DMS153 treated with DMSO at 0.1 percent for 48 hours (cell line): ENCODE data around the gene MTERF2.
"Not testable (repeated sequence)": the region's sequence is repeated elsewhere in the genome, so short reads cannot be mapped to it uniquely, and the experiment has no call there.

ENCODE experiments used
- DNase-seq: peaks from one replicate; lab custom pipeline; 2025; ENCODE audit not compliant: unreplicated experiment; lab: John Stamatoyannopoulos, UW

MTERF2 gene

GRCh38 chr12:106986625-106987389, at the start of gene MTERF2:
TSS of gene MTERF2 (minus strand) at chr12:106987146. CDS start at chr12:106978714, 8,432 bp downstream.
- peak; percentile 76 for DNase-seq

GRCh38 chr12:107035733-107036132, 48.8 kb upstream of the MTERF2 start:
- no peak for DNase-seq

DNA sequence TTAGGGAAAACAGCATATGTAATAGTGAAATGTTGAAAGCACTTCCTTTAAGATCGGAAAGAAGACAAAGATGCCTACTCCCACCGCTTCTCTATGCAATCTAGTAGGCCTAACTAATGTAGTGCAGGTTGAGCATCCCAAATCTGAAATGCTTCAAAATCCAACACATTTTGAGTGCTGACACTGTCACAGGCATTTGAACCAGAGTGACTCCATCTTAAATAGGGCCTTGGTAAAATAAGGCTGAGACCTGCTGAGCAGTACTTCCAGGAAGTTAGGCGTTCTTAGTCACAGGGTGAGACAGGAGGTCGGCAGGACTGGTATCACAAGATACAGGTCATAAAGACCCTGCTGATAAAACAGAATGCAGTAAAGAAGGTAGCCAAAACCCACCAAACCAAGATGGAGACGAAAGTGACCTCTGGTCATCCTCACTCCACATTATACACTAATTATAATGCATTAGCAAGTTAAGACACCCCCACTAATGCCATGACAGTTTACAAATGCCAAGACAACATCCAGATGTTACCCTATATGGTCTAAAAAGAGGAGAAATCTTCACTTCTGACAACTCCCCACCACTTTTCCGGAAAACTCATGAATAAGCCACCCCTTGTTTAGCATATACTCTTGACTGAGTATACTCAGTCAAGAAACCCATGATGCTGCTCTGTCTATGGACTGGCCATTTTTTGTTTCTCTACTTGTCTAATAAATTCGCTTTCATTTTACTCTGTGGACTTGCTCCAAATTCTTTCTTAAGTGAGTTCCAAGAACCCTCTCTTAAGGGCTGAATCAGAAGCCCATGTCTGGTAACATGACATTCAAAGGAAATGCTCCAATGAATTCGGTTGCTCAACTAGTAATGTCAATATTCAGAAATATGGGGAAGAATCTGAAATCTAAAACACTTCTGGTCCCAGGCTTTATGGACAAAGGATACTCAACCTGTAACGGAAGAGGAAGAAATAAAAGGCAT, 47.1 kb upstream of the MTERF2 start:
- DNase-seq: no peak

- no peak for DNase-seq
Observed at GRCh38 chr12:107032266-107032665, 45.3 kb upstream of the MTERF2 start.

DNA sequence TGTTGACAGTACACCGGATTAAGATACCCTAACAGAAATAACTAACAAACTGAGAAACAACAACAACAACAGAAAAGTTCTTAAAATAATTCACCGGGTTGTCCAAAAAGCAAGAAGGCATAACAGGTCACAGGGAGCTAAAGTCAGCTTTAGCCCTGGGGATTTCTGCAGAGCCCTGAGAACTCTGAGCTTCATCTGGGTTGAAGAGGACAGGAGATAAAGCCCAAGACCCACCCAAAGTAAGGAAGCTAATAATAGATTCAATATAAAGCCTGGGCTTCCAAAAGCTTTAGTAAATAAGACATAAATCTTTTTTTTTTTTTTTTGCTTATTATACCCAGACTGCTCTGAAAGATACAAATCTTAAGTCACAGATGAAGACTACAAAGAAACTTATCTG, 44.1 kb upstream of the MTERF2 start:
- DNase-seq: no peak

GRCh38 chr12:107029081-107029480, 42.1 kb upstream of the MTERF2 start:
- DNase-seq: no peak

GRCh38 chr12:107027636-107028053, 40.7 kb upstream of the MTERF2 start:
- peak; percentile 19 for DNase-seq

DNA sequence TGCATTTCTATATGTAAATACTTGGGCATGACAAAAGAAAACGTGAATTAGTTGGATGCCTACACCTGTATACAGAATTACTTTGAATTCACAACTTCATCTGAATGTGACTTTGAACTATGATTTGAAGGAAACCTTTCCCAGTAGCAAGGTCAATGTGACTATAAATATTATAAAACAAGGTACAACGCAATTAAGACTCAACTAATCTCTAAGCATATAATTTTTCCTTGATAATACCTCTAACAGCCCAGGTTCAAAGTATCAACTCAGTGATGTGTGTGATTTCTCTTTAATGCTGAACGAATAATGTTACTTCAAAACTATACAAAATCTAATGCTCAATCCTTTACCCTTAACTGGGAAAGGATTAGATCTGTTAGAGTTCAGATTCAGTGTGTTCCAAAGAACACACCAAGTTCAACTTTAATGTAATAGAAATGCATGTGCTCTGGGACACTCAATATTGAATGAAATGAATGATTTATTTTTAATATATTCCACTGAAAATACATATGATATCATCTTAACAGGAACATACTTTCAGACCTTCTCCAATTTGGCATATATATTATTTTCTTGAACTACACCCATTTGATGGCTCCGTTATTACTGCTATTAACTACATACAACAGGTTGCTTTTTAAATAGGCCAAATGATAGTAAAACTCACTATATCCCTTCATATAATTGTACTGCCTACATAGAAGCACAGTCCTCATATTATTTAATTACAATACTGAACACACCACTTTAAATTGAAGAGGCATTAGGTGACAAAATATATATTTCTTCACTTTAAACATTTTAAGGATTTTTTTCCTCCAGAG, 40.1 kb upstream of the MTERF2 start:
- DNase-seq: no peak

DNA sequence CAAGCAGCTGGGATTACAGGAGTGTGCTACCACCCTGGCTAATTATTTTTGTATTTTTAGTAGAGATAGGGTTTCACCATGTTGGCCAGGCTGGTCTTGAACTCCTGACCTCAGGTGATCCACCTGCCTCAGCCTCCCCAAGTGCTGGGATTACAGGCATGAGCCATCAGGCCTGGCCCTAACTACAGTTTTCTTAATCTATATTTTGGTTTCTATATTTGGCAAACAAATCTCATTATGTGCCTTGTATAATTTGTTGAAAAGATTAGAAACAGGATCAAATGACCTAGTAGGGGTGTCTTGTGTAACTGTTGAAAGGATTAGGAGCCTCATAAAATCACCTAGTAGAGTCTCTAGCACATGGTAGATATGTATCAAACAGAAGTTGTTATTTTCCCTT, 39.4 kb upstream of the MTERF2 start:
- DNase-seq: not testable (repeated sequence)

GRCh38 chr12:107025671-107026070, 38.7 kb upstream of the MTERF2 start:
- no peak for DNase-seq

- DNase-seq: no peak
Observed at GRCh38 chr12:107019546-107019945, 32.6 kb upstream of the MTERF2 start.

- DNase-seq: no peak
Observed at GRCh38 chr12:107017042-107017441, 30.1 kb upstream of the MTERF2 start.

DNA sequence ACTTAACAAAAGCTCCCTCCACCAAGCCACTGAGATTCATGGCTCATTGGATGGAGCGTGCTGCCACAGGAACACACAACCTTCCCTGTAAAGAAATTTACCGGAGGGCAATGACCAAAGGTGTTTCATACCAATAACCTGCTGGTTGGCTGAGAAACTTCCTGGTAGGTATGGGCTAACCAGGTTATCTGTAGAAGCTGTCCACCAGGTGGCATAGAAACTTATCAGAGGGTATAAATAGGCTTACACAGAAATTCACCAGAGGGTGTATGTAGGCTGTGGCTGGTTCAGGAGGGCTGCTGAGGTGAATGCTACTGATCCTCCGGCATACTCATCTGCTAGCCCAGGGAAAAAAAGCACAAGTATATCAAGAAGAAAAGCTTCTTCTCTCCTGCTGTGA, 27.1 kb upstream of the MTERF2 start:
- DNase-seq: peak; percentile 57

GRCh38 chr12:107012736-107013425, 25.9 kb upstream of the MTERF2 start:
- DNase-seq: no peak

GRCh38 chr12:107011519-107011918, 24.6 kb upstream of the MTERF2 start:
- DNase-seq: no peak

DNA sequence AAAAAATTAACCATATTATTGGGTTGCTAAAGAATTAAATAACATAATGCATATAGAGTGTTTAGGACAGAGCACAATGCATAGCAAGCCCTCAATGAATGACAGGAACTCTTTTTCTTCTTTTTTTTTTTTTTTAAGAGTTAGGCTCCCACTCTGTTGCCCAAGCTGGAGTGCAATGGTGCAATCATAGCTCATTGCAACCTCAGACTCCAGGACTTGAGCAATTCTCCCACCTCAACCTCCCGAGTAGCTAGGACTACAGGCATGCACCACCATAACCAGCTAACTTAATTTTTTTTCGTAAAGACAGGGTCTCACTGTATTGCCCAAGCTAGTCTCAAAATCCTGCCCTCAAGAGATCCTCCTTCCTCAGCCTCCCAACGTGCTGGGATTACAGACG, 20.5 kb upstream of the MTERF2 start:
- DNase-seq: no peak

DNA sequence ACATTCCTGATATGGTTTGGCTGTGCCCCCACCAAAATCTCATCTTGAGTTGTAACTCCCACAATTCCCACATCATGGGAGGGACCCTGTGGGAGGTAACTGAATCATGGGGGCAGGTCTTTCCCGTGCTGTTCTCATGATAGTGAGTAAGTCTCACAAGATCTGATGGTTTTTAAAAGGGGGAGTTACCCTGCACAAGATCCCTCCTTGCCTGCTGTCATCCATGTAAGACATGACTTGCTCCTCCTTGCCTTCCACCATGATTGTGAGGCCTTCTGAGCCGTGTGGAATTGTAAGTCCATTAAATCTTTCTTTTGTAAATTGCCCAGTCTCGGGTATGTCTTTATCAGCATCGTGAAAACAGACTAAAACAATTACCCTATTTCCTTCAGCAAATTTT, 15.7 kb upstream of the MTERF2 start:
- DNase-seq: not testable (repeated sequence)

DNA sequence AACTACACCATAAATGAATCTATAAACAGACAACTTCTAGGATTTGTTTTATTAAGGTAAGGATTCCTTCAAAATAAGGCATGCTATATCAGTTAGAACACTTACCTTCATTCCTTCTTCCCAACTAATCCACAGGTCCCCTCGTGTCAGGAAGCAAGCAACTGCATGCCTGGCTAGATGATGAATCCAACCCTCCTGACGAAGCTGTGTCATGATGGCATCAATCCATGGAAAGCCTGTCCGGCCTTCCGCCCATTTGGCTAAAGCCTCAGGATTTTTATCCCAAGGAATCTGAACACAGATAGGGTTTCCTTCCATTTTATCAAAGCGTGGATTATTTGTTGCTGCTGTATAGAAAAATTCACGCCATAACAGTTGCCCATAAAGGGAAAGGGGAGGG, 12.5 kb upstream of the MTERF2 start:
- no peak for DNase-seq

- no peak for DNase-seq
Observed at GRCh38 chr12:106997916-106998315, 11.0 kb upstream of the MTERF2 start.

- DNase-seq: not testable (repeated sequence)
Observed at GRCh38 chr12:106996102-106996501, 9.2 kb upstream of the MTERF2 start.
